ENCODE measurements around the gene IFT80.

IFT80 gene

DNA sequence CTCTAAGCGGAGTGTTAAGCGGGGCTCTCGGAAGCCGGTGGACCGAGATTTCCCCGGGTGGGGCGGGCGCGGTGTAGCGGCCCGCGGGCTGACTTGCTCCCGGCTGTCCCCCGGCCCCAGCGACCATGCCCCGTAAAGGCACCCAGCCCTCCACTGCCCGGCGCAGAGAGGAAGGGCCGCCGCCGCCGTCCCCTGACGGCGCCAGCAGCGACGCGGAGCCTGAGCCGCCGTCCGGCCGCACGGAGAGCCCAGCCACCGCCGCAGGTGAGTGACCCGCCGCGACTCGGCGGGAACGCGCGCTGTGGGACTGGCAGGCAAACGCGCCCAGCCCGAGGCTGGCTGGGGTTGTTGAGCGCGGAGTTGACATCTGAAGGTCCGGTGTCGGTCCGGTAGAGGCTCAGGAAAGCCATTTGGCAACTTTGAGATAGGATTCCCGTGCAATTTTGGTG is 1.7 kb upstream of the IFT80 start:
- peak; percentile 20 for DNase-seq (ENCODE audit: low spot score)

DNA sequence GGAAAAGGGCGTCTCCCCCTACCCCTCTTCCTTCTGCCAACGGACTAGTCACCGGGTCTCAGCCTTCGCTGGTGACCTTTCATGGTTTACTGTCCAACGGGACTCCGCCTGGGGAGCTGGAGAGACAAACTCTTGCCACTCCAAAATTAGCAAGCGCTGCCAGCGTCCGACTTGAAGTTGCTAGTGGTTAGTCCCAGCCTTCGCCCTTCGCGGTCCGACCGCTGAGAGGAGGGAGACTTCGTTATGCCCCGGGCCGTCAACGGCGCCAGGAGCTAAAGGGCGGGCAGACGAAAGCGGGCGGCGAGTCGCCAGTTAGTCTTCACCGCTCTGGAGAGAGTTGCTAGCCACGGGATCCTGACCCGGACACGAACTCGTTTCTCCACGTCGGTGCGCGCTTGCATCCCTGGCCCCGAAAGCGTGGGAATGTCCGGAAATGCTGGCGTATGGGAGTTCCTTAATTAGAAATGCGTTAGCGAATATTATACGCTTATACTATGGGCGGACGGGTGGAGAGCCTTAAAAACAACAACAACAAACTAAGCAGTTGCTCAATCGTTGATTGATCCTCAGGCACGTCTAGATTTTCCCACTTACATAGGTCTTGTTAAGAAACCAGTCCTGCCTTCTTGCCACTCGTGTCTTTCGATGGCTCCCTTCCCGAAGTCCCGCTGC is 1.1 kb upstream of the IFT80 start:
- peak; percentile 17 for DNase-seq (ENCODE audit: low spot score)

GRCh38 chr3:160398820-160399124 is 253 bp downstream of the IFT80 start:
- DNase-seq (ENCODE audit: low spot score), result no peak

GRCh38 chr3:160395297-160395696 is 3.7 kb downstream of the IFT80 start:
- DNase-seq (ENCODE audit: low spot score), result peak; percentile 11

- DNase-seq (ENCODE audit: low spot score), result no peak
These were observed 5.0 kb downstream of the IFT80 start for GRCh38 chr3:160394009-160394392.

GRCh38 chr3:160393346-160394008 is 5.5 kb downstream of the IFT80 start:
- DNase-seq (ENCODE audit: low spot score), result no peak

GRCh38 chr3:160392798-160393197 is 6.2 kb downstream of the IFT80 start:
- DNase-seq (ENCODE audit: low spot score), result no peak

DNA sequence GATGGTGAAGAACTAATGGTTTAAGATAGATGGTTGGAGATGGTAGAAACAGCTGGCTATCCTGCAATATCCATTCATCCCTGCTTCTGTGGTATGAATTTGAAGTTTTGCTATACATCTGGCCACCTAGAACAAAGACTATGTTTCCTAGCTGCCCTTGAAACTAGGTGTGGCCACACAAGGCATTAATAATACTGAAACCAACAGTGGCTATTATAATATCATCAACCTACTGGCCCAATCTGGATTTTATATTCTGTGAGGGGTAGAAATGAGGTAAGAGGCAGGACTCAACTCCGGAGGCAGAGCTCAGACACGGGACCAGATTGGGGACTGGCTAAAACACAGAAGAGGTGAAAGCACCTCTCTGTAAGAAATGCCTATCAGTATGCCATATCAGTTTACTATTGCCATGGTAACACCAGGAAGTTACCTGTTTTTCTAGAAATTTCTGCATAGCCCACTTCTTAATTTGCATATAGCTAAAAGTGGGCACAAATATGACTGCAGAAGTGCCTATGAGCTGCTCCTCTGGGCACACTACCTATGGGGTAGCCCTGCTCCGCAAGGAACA is 8.4 kb downstream of the IFT80 start:
- DNase-seq (ENCODE audit: low spot score), result no peak

- DNase-seq (ENCODE audit: low spot score), result no peak
These were observed 14.2 kb downstream of the IFT80 start for GRCh38 chr3:160384639-160385318.

DNA sequence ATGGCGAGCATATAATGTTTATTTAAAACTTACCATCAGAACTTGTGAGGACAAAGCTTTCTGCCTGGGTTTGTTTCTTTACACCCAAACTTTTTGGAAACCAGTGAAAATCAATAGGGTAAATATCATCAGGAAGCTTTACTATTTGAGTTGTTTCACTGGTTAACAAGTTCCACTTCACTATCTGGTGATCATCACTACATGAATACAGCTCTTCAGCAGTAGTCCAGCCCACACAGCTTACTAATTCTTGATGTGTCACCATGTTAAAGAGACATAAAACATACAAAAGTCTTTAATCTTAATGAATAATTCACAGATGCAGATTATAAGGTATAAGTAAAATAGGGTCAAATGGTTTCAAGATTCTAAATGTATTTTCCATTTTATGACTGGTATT is 17.6 kb downstream of the IFT80 start:
- no peak for DNase-seq (ENCODE audit: low spot score)

GRCh38 chr3:160379628-160380214 is 19.3 kb downstream of the IFT80 start:
- DNase-seq (ENCODE audit: low spot score), result peak; percentile 19

DNA sequence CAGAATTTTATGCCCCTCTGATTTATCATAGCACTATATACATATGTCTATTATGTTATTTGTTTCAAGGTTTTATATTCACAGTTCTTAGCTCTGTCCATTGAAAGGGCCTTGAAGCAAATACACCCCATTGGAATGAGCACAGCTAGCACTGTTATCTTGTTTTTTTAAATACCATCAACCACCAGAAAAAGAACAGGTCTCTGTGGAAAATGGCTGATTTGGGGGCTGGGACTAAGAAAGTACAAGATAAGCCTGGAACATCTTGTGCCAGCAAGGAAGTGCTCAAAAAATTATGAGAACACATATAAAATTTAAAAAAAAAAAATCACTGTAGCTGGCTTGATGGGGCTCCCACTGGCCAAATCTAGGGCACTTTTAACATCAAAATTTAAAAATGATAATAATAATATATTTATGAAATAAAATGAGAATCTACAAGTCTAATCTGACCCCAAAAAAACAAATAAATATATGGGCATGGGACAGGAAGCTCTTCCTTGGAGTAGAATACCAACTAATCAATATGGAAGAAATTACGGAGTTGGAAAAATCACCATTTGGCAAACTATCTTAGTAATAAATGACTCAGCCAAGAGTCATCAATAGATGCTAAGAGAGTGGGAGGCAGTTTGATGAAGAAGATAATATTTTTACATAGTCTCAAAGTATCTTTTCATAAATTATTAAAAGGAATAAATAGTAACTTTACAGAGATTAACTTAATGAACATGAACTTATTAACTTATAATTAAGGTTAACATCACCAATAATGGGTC is 20.5 kb downstream of the IFT80 start:
- no peak for DNase-seq (ENCODE audit: low spot score)

- no peak for DNase-seq (ENCODE audit: low spot score)
These were observed 22.3 kb downstream of the IFT80 start for GRCh38 chr3:160376681-160377080.

- DNase-seq (ENCODE audit: low spot score), result no peak
These were observed 24.1 kb downstream of the IFT80 start for GRCh38 chr3:160374925-160375324.

GRCh38 chr3:160374472-160374871 is 24.6 kb downstream of the IFT80 start:
- DNase-seq (ENCODE audit: low spot score), result no peak

GRCh38 chr3:160373655-160374054 is 25.4 kb downstream of the IFT80 start:
- DNase-seq (ENCODE audit: low spot score), result no peak

DNA sequence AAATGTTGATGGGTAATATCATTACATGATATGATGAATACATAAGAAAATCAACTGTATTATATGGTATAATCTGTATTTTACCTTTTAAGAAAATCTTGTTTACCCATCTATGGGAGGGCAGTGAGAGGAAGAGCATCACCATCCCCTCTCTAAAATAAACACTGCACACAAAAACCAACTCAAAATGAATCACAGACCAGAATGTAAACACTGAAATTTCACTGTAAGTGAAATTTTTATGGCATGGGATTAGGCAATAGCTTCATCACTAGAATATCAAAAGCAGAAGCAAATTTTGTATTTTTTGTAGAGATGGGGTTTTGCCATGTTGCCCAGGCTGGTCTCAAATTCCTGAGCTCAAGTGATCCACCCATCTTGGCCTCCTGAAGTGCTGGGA is 26.2 kb downstream of the IFT80 start:
- no peak for DNase-seq (ENCODE audit: low spot score)

GRCh38 chr3:160370987-160371857 is 27.8 kb downstream of the IFT80 start:
- DNase-seq (ENCODE audit: low spot score), result no peak

DNA sequence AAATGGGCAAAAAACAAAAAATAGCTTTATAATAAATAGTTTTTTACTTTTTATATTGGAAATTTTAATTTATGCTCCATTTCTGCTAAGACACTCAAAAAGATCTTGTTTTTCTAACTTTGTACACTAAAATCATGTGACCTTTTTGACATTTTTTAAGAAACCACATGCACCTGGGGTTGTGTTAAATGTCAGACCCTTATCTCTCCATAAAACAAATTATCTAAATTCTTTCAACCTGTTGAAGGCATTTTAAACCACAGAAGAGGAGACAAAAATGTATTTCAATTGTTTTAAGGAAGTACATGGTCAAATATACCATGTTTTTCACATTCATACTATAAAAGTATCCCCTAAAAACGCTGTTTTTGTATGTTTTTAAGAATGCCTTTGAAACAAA is 29.2 kb downstream of the IFT80 start:
- DNase-seq (ENCODE audit: low spot score), result no peak

DNA sequence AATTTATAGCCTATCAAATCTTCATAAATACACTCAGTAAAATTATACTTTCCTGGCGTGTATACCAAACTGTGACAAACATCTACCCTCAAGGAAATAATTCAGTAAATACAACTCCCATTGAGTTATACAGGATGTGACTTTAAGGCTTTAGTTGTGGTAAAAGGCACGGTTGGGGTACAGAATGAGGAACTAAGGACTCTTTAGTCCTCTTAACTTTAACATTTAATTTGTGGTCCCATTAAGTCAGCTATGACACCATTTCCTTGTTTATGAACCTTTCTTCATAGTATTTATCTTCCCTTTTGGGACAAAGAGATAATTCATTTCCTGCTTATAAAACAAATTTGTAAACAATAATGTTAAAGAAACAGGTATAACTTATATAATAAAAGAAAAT is 30.2 kb downstream of the IFT80 start:
- no peak for DNase-seq (ENCODE audit: low spot score)

All from iPS-NIHi11 (cell line).